Thoracic aorta (tissue), 2 donors: ENCODE results near the gene CYLD. TPM values are rescaled to one million over a fixed set of nuclear protein-coding genes. Genes with fewer than 3 reads are reported as not detected.

Experiments
- ATAC-seq: fragments of 150-250 bp; one replicate; pipeline ENCODE4 v1.8.0; 2017; ENCODE audit warnings: low read depth; ENCODE audit not compliant: insufficient number of reproducible peaks, low FRiP score
- DNase-seq: peaks from one replicate; pipeline ENCODE4 v3.0.0-alpha.2; 2020; ENCODE audit warnings: low spot score
- H3K27ac ChIP-seq, 2 donors: fragments of 200-600 bp; sonication (generic); 1 replicate in 1 of 2; 2 replicates in 1 of 2; pipeline ENCODE4 v1.5.1; 2016; ENCODE audit warnings: mild to moderate bottlenecking in 2 of 2, moderate library complexity in 2 of 2
- H3K27me3 ChIP-seq: fragments of 200-600 bp; sonication (generic); replicated peaks from 2 replicates; pipeline ENCODE4 v1.6.0; 2016; ENCODE audit warnings: mild to moderate bottlenecking; ENCODE audit not compliant: insufficient read depth
- H3K36me3 ChIP-seq: fragments of 200-600 bp; sonication (generic); one replicate; pipeline ENCODE4 v1.5.1; 2016
- H3K4me1 ChIP-seq, 2 donors: fragments of 200-600 bp; sonication (generic); 1 replicate in 1 of 2; 2 replicates in 1 of 2; pipeline versions ENCODE4 v1.5.1 to v1.6.0; 2016; ENCODE audit warnings: low read depth in 2 of 2, mild to moderate bottlenecking in 1 of 2; ENCODE audit not compliant: control insufficient read depth in 1 of 2
- H3K4me3 ChIP-seq: fragments of 200-600 bp; sonication (generic); 2 replicates; pipeline ENCODE4 v1.5.1; 2016; ENCODE audit warnings: mild to moderate bottlenecking
- H3K9me3 ChIP-seq: fragments of 200-600 bp; sonication (generic); 2 replicates; pipeline ENCODE4 v1.5.1; 2016
- CTCF ChIP-seq: fragments of 200-600 bp; sonication (generic); IDR thresholded peaks from one replicate; pipeline ENCODE4 v1.5.1; 2019; ENCODE audit warnings: antibody characterized with exemption
- total RNA-seq, 2 donors: library from RNA; depleted of rRNA; stranded (reverse); fragments of >200 nt; gene quantifications; one replicate each; pipeline versions ENCODE4 v1.1.0 to v1.2.3, GENCODE V29; 2016

The CYLD gene
- total RNA-seq, 2 donors from 2014 or later: 53.9 to 91.9 TPM

GRCh38 chr16:50814052-50814451, 72.2 kb downstream of the CYLD start:
- TF ChIP-seq CTCF: no peak
- no peak overlapping the region for H3K4me3 ChIP-seq
- DNase-seq: no peak
- no peak for ATAC-seq
- H3K9me3 ChIP-seq: no peaks in the 10 kb centered on the region
- H3K4me1 ChIP-seq: peaks cover 0 to 11% of the 10 kb centered on the region in 2 donors
- H3K27me3 ChIP-seq: no peaks in the 10 kb centered on the region
- H3K27ac ChIP-seq: no peak overlapping the region
- H3K36me3 ChIP-seq: no peaks in the 10 kb centered on the region

- H3K4me1 ChIP-seq: peaks cover 0 to 11% of the 10 kb centered on the region in 2 donors
- no peaks in the 10 kb centered on the region for H3K36me3 ChIP-seq
- TF ChIP-seq CTCF: no peak
- no peak for DNase-seq
- H3K27ac ChIP-seq: no peak overlapping the region
- no peak overlapping the region for H3K4me3 ChIP-seq
- ATAC-seq: no peak
- no peaks in the 10 kb centered on the region for H3K27me3 ChIP-seq
- H3K9me3 ChIP-seq: no peaks in the 10 kb centered on the region
Measured at GRCh38 chr16:50814541-50814940, 72.7 kb downstream of the CYLD start.

- DNase-seq (no peak), ATAC-seq (no peak)
- no peak overlapping the region for H3K4me3 ChIP-seq
Measured at GRCh38 chr16:50815382-50815781, 73.5 kb downstream of the CYLD start.

GRCh38 chr16:50816901-50817555, 75.1 kb downstream of the CYLD start:
- Histone ChIP-seq H3K4me3 (no peak overlapping the region), H3K4me1 (peaks cover 0 to 10% of the 10 kb centered on the region in 2 donors), H3K27ac (no peak overlapping the region), H3K36me3 (no peaks in the 10 kb centered on the region), H3K27me3 (no peaks in the 10 kb centered on the region), H3K9me3 (no peaks in the 10 kb centered on the region)
- ATAC-seq: no peak
- no peak for DNase-seq
- no peak for TF ChIP-seq CTCF

More at GRCh38 chr16:50815382-50815781, 73.5 kb downstream of the CYLD start:
- Histone ChIP-seq H3K4me1 (peaks cover 0 to 11% of the 10 kb centered on the region in 2 donors), H3K9me3 (no peaks in the 10 kb centered on the region), H3K36me3 (no peaks in the 10 kb centered on the region), H3K27ac (no peak overlapping the region), H3K27me3 (no peaks in the 10 kb centered on the region)
- TF ChIP-seq CTCF: no peak

- DNase-seq: no peak
- Histone ChIP-seq H3K27me3 (no peaks in the 10 kb centered on the region), H3K36me3 (no peaks in the 10 kb centered on the region), H3K9me3 (no peaks in the 10 kb centered on the region), H3K27ac (no peak overlapping the region), H3K4me3 (no peak overlapping the region), H3K4me1 (no peaks in the 10 kb centered on the region)
- no peak for TF ChIP-seq CTCF
- no peak for ATAC-seq
Measured at GRCh38 chr16:50818380-50818779, 76.5 kb downstream of the CYLD start.
